HG02623 (cell line): Measurements from ENCODE around the gene SHQ1.
A peak's percentile ranks its signal among the peaks of the same experiment; 100 is the strongest.
"Not testable (repeated sequence)": the region's sequence is repeated elsewhere in the genome, so short reads cannot be mapped to it uniquely, and the experiment has no call there.

Experiments used
- ATAC-seq: cut with Tn5 transposase; IDR thresholded peaks from one replicate; pipeline ENCODE4 v1.9.1; 2021; ENCODE audit warnings: moderate library complexity; ENCODE audit not compliant: unreplicated experiment

The SHQ1 gene

DNA sequence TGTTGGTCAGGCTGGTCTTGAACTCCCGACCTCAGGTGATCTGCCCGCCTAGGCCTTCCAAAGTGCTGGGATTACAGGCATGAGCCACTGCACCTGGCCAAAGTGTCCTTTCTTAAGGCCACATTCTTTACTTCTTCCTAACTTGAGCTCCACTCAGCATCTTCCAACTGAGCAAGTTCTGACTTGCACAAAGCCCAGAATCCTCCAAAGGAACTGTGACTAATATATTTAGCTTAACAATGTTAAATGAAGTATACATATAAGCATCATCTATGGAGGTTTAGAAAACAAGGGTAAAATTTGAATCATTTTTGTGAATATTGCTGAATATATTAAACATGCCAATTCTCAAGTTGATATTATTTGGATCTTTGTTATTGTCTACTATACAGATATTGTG is 93.7 kb downstream of the SHQ1 start:
- no peak for ATAC-seq

DNA sequence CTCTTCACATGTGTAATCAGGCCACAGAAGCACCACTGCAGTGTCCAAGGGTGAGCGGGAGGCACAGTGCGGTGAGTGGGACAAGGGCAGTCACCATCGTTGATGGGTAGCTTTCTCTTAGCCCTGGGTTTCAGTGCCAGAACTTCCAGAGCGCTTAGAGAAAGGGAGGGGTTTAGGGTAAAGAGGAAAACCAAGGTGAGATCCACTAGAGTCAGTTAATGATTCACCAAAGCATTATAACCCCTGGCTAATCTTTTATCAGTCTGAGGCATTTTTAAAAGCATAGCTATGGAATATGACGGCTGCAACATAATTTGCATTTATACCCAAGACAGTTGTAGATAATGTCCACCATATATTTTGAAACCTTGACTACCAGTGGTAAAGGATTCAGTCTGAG is 94.8 kb downstream of the SHQ1 start:
- ATAC-seq, result no peak

DNA sequence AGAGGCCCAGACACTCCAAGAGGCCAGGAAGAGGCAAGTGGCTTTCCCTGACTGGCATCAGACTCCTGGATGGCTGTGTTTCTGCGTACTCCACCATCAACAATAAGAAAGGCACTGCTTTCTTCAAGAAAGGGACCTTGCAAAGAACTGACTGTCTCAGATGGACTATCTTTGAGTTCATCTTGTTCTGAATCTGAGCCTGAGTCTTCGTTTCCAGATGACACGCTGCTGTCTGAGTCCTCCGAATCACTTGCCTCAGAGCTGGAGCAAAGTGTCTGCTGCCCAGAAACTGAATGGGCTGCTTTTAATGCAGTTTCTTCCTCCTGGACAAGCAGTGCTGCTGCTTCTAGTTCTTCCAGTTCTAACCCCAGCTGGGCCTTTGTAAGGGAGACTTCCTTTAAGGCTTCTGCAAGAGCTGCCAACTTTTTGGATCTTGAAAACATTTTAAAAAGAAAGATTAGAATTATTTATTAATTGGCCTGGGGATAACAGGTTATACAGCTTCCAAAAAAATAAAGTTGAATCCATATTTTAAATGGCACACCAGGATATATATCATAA is 97.8 kb downstream of the SHQ1 start:
- no peak for ATAC-seq

- ATAC-seq, result no peak
These were observed 99.6 kb downstream of the SHQ1 start for GRCh38 chr3:72748659-72749058.

DNA sequence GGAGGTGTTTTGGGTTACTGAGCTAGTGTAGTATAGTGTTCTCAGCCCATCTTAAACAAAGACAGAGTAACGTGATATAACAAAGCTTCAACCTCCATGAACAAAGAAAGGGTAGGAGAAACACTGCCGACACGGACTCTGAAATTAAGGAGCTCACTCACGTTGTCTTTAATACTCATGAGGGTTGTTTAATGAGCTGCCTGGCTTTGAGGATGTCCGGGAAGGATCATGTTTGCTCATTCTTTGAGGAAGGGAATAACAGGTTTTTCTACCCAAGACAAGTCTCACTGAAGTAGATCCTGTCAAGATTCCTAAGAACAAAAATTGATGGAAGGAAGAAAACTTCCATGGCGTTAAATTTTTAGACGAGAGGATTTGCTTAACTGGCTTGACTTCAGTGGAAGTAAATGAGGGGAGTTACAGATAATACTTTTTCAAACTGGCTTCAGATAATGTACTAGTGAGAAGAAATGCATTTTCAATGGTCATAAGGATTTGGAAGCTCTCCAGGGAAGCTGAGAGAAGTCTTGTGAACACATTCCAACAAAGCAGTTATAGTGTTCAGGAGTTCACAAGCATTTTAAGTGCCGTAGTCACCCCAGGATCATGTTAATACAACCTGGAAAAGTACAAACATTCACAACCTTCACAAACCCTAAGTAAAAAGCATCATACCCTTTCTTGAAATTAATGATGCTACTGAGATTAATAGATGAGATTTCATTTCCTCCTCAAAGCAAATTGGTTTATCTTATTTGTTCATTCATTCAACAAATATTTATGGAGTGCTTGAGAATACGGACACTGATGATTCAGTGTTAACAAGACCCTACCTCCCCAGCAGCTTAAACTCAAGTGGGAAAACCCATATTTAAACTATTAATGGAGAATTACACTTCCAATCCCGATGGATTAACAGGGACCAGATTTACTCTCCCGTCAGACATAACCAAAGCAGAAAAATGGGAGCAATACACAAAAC is 101.5 kb downstream of the SHQ1 start:
- ATAC-seq, result no peak

DNA sequence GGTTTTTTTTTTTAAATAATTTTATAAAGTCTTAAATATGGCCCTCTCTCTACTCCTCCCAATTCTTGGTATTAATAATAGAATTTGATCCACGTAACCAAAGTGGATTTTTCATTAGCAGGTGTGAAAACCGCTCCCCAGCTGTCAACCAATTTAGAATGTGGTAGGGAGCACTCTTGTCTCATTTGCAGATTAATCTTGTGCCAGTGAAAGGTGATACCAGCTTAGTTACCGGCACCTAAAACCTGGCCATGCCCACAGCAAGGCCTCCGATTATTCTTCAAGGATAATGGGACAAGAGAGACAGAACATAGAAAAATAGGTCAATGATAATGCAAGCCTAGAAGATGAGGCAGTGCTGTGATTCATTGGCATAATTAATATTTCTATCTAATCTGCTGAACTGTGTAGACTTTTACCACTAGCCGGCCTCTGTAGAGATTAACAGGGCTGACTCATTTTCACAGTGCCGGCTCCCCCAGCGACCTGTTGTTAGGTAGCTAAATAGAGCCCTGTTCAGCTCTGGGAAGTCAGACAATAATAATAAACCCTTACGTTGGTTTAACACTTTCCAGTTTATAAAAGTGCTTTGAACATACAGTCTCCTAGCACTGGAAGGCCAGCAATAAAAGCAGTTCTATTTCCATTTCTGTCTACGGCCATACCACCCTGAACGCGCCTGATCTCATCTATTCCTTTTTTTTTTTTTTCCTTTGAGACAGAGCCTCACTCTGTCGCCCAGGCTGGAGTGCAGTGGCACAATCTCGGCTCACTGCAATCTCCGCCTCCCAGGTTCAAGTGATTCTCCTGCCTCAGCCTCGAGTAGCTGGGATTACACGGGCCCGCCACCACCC is 102.9 kb downstream of the SHQ1 start:
- no peak for ATAC-seq

GRCh38 chr3:72744330-72744729 is 103.9 kb downstream of the SHQ1 start:
- ATAC-seq, result no peak

DNA sequence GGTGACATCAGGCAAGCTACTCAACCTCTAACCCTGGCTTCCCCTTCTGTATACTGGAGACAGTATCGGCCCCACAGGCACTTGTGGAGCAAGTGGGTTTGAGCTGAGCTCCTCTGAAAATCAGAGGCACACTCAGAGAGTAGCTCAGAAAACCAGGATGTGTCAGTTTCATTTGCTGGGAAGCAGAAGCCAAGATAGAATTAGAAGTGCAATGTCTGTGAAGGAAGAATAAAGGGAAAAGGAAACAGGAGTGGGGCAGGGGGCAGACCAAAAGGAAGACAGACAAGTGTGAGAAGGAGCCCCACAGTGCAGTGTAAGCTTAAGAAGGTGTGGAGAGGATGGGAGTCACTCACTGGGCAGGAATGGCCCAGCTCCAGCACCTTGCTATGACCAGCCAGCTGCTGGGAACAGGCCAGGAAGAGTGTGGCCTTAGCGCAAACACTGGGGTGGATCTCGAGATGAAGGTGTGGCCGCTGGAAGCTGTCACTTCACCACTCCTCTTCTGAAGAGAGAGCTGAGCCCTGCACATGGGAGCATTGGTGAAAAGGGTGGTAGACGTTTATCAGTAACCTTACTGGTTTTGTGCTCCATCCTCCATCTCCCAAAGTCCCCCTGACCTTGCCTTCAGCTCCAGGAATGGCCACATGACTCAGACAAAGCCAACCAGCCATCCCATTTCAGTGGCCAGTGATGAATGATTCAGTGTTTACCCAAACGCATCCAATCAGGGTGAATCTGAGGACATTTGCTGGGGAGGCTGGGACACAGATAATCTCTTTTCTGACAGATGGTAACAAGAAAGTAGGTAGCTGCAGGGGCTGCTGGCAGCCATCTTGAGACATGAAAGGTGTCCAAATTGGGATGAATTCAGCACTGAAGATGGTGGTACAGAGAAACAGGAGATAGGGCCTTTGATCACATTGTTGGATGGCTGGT is 108.4 kb downstream of the SHQ1 start:
- no peak for ATAC-seq

DNA sequence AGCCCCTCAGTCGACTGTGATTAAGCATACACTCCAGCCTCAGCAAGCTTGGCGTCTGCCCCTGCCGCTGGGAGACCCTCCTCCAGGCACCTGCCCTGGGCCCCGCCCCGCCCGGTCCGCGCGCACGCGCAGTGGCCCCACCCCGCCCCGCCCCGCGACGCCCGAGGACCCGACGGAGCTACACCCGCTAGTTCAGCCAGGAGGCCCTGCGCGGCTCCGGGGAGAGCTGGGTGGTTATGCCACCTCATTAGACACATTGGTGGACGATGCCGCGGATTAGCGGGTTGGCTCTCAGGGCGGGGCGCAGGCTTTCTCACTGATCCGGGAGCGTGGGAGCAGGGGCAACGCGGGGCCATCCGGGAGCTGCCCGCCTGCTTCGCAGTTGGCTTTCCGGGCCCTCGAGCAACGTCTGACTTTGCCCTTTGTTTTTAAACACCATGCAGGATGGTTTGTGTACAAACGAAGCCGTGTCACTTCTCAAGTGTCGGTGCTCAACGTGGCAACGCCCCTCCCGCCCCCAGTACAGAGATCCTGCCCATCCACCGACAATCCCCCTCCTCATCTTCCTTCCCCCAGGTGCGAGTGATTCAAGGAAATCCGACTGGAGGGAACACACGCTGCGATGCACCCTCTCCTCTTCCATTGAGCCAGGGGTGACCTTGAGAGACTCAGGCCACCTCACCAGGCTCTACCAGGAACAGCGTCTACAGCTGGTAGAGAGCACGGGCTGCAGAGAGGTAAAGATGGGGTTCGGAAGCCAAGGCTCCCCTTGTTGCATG is 109.3 kb downstream of the SHQ1 start:
- ATAC-seq, result peak; percentile 73

- ATAC-seq, result not testable (repeated sequence)
These were observed 113.2 kb downstream of the SHQ1 start for GRCh38 chr3:72735072-72735471.

DNA sequence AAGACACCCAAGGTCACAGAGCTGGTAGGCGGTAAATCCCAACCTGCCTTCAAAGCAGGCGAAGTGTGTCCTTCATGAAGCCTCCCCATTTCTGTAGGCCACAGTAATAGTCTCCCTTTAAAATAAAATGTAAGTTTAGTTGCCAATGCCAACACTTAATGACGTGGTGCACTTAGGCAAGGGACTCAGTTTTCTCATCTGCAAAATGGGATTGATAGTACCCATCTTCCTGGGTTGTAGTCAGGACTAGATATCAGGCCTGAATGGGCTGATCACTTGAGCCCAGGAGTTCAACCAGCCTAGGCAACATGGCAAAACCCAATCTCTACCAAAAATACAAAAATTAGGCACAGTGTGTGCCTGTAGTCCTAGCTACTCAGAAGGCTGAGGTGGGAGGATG is 114.6 kb downstream of the SHQ1 start:
- no peak for ATAC-seq

DNA sequence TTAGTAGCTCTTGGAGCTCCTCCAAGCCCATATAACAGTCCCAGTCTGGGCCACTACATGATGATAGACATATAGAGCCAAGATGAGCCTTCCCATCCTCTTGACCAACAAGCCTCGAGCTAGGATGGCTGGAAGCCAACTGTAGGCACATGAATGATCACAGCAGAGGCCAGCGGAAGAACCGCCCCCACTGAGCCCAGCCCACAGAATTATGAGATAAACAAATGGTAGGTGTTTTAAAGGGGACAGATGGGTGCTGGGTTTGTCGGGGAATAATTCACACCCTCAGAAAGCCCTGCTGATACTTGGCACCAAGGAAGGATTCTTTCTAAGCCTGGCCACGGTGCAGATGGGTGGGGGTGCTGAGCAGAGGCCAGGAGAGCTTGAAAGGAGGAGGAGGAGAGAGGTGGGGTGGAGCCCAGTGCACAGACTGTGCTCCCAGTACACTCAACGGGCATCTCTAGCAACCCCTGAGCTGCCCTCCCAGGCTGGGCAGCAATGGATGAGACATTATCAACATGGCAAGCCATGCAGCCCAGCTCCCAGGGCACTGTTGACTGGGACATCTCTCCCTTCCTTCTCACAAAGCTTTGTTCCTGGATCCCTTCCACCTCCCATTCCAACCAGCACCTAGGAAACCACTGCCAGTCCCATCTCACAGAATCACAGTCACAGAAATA is 115.4 kb downstream of the SHQ1 start:
- ATAC-seq, result not testable (repeated sequence)

DNA sequence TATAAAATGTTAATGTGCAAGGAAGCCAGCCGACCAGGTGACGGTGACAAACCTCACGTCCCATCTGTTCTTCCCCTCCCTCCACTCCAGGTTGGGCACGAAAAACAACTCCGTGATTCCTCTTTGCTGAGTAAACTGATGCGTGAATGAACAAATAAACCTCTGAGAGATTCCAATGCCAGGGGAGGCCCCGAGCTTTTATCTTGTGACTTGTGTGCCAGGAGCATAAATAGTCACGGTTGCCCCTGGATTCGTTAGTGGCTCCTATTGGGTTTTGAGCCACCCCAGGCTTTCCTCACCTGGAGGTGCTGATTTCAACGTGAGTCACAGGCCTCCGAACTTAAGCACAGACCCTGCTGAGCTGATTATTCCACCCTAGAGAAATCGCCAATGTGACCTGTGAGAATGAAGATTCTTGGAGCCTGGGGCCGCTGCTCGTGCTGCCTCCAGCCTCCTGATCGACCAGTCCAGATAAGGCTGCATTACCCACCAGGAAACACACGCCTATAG is 119.2 kb downstream of the SHQ1 start:
- ATAC-seq, result no peak

DNA sequence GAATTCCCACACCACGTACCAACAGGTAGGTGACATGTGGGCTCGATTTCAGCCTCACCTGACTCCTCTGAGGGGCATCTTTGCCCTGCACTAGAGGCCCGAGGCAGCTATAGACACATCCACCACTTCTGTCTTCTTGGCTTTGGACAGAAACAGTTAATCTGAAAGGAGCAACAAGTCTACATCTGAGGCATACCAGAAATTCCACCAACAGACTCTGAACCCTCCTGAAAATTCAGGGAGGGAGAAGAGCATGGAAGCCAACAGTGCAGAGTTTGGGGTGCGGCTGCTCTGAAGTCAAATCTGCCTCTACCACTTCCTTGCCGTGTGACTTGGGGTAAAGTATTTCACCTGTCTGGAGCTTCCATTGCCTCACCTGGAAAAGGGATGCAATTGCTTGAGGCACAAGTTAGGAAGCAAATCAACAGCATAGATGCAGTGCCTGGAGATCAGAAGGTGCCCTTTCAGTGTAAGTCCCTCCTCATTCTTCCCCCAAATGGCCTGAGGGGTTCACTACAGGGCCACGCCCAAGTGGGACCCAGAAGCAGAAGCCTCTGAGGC is 119.8 kb downstream of the SHQ1 start:
- ATAC-seq, result no peak

DNA sequence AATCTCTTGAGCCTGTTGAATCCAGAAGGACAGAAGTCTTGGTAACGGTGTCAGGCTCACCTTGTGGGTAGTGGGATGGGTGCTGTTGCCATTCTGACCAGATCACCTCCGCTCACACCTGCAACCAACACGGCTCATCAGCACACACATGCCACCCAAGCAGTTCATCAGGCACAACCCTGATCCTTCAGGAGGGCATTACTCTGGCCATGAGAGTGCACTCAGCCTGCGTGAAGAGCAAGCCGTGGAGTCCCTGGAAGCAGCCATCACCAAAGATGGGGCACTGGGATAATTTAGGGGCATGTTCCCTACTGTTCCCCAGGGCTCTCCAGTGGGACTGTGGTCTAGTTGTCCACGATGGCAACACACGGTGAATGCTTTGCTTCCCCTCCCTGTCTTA is 120.5 kb downstream of the SHQ1 start:
- no peak for ATAC-seq

DNA sequence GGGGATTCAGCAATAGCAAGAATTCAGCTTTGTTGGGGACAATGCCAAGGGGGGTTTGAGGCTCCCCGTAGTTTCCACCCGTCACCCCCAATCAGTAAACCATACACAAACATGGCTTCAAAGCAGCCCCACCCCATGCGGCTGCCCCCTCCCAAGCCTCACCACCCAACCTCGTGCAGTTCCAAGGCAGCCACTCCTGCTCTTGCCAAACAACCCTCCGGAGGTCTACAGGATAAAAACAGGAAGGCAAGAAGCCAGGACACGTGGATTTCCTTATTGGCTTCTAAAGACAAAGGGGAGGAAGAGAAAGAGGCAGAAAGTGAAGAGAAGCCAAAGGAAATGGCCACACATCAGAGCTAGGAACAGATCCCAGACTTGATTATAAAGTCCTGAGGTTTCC is 121.1 kb downstream of the SHQ1 start:
- ATAC-seq, result no peak

- no peak for ATAC-seq
These were observed 123.0 kb downstream of the SHQ1 start for GRCh38 chr3:72725229-72725628.

GRCh38 chr3:72724070-72724469 is 124.2 kb downstream of the SHQ1 start:
- no peak for ATAC-seq
